HCT116 (cell line): ENCODE measurements around the gene KAZN. TPM values are rescaled to one million over a fixed set of nuclear protein-coding genes. Genes with fewer than 3 reads are reported as not detected.

Experiments
- ATAC-seq: fragments of 200-7000 bp; cut with Tn5 transposase; 2 replicates; pipeline ENCODE4 v1.9.1; 2020; ENCODE audit warnings: mild to moderate bottlenecking, moderate library complexity
- BruUV-seq: library from RNA; stranded (reverse); fragments of 400-500 nt; replicated peaks from 2 replicates; lab custom pipeline; 2021; lab: Mats Ljungman, UMichigan
- CTCF ChIA-PET: fragments of 300-600 bp; sonication (Branson Sonifier 250); formaldehyde crosslinking; loops from one replicate; lab custom pipeline; 2021; ENCODE audit warnings: antibody characterized with exemption; lab: Charles Lee
- POLR2A ChIA-PET: fragments of 300-600, 350-600 bp; sonication (Branson Sonifier 250); formaldehyde crosslinking; loops from one replicate; lab custom pipeline; 2021; ENCODE audit warnings: antibody characterized with exemption; lab: Charles Lee
- RAD21 ChIA-PET, 2 experiments: fragments of 300-600 bp; sonication (Branson Sonifier 250); formaldehyde crosslinking; loops; one replicate each; lab custom pipeline; 2023; ENCODE audit warnings: low total read pairs in 2 of 2; ENCODE audit not compliant: uncharacterized antibody in 2 of 2, unreplicated experiment in 2 of 2, low non-redundant PET in 1 of 2; lab: Charles Lee
- DNase-seq: peaks from one replicate; pipeline ENCODE4 v3.0.0-alpha.2; 2010; ENCODE audit warnings: low read depth, low spot score
- H2AFZ ChIP-seq: fragments of 200-600 bp; shearing (Covaris generic), sonication (generic); 2 replicates; pipeline ENCODE4 v1.6.1; 2017; ENCODE audit warnings: low read depth, mixed run types, mixed read lengths, antibody characterized with exemption, low read length; ENCODE audit not compliant: poor library complexity, severe bottlenecking
- H3K27ac ChIP-seq: 2 replicates; pipeline ENCODE4 v1.5.1; 2012; ENCODE audit warnings: low read depth, low read length
- H3K27me3 ChIP-seq: fragments of 200-600 bp; sonication (generic); 2 replicates; pipeline ENCODE4 v1.6.1; 2016; ENCODE audit warnings: mixed run types, low read length, mixed read lengths; ENCODE audit not compliant: insufficient read depth
- H3K36me3 ChIP-seq, 2 experiments: fragments of 200-500 bp in 1 of 2; fragments of 200-600 bp in 1 of 2; sonication (Bioruptor generic) in 1 of 2; sonication (generic) in 1 of 2; 2 replicates each; pipeline versions ENCODE4 v1.5.1 to v1.6.1; 2014 to 2016; ENCODE audit warnings: low read length in 2 of 2, inconsistent platforms in 1 of 2, mixed read lengths in 1 of 2, mixed run types in 1 of 2; ENCODE audit not compliant: insufficient read depth in 2 of 2, control insufficient read depth in 1 of 2
- H3K4me1 ChIP-seq, 2 experiments: fragments of 200-600 bp in 1 of 2; sonication (generic) in 1 of 2; 2 replicates each; pipeline versions ENCODE4 v1.5.1 to v1.6.1; 2012 to 2017; ENCODE audit warnings: low read length in 2 of 2, inconsistent platforms in 1 of 2, mild to moderate bottlenecking in 1 of 2, mixed read lengths in 1 of 2, mixed run types in 1 of 2, moderate library complexity in 1 of 2; ENCODE audit not compliant: insufficient read depth in 2 of 2, control insufficient read depth in 1 of 2
- H3K4me2 ChIP-seq: fragments of 200-600 bp; sonication (generic); 2 replicates; pipeline ENCODE4 v1.6.1; 2017; ENCODE audit warnings: mixed run types, low read length, mixed read lengths
- H3K4me3 ChIP-seq, 2 experiments: fragments of 200-600 bp in 1 of 2; sonication (generic) in 1 of 2; replicated peaks in 1 of 2; 2 replicates each; pipeline ENCODE4 v1.5.1; 2011 to 2016; ENCODE audit warnings: low read length in 2 of 2, control low read depth in 1 of 2, low read depth in 1 of 2, mild to moderate bottlenecking in 1 of 2, mixed read lengths in 1 of 2, mixed run types in 1 of 2
- H3K79me2 ChIP-seq: fragments of 200-600 bp; sonication (generic); 2 replicates; pipeline ENCODE4 v1.6.1; 2017; ENCODE audit warnings: mild to moderate bottlenecking, mixed run types, low read length, moderate library complexity, mixed read lengths; ENCODE audit not compliant: insufficient read depth
- H3K9ac ChIP-seq: fragments of 200-600 bp; sonication (generic); 2 replicates; pipeline ENCODE4 v1.6.1; 2016; ENCODE audit warnings: low read length, mixed read lengths
- H3K9me2 ChIP-seq: fragments of 200-600 bp; sonication (generic), shearing (Covaris generic); 2 replicates; pipeline ENCODE4 v1.6.1; 2017; ENCODE audit warnings: mixed run types, mild to moderate bottlenecking, moderate library complexity; ENCODE audit not compliant: insufficient read depth
- H3K9me3 ChIP-seq, 2 experiments: fragments of 200-500 bp in 1 of 2; fragments of 200-600 bp in 1 of 2; sonication (Bioruptor generic) in 1 of 2; sonication (generic) in 1 of 2; 2 replicates each; pipeline ENCODE4 v1.6.1; 2014 to 2017; ENCODE audit warnings: low read length in 2 of 2, mixed read lengths in 2 of 2, inconsistent platforms in 1 of 2, low read depth in 1 of 2, mild to moderate bottlenecking in 1 of 2, mixed run types in 1 of 2, moderate library complexity in 1 of 2; ENCODE audit not compliant: control insufficient read depth in 1 of 2, insufficient read depth in 1 of 2
- H4K20me1 ChIP-seq: fragments of 200-600 bp; sonication (generic), shearing (Covaris generic); 2 replicates; pipeline ENCODE4 v1.6.1; 2017; ENCODE audit warnings: mixed run types, mild to moderate bottlenecking, moderate library complexity; ENCODE audit not compliant: insufficient read depth
- CBX3 ChIP-seq: IDR thresholded peaks from 2 replicates; pipeline ENCODE4 v1.6.1; 2012; ENCODE audit warnings: low read depth
- CTCF ChIP-seq, 3 experiments: fragments of 200-600 bp in 1 of 3; sonication (generic) in 1 of 3; IDR thresholded peaks in 2 of 3; conservative IDR thresholded peaks in 1 of 3; 2 replicates each; pipeline ENCODE4 v1.5.1; 2012 to 2017; ENCODE audit warnings: low read depth in 2 of 3, low read length in 2 of 3, antibody characterized with exemption in 1 of 3, borderline replicate concordance in 1 of 3, control low read depth in 1 of 3, mild to moderate bottlenecking in 1 of 3, mixed read lengths in 1 of 3, mixed run types in 1 of 3, moderate library complexity in 1 of 3; ENCODE audit not compliant: insufficient read depth in 1 of 3
- EGR1 ChIP-seq: IDR thresholded peaks from 2 replicates; pipeline ENCODE4 v1.6.1; 2012; ENCODE audit warnings: low read depth
- ELF1 ChIP-seq: IDR thresholded peaks from 2 replicates; pipeline ENCODE4 v1.6.1; 2012; ENCODE audit warnings: low read depth, borderline replicate concordance
- FOSL1 ChIP-seq: IDR thresholded peaks from 2 replicates; pipeline ENCODE4 v1.6.1; 2012; ENCODE audit warnings: low read depth
- JUND ChIP-seq: IDR thresholded peaks from 2 replicates; pipeline ENCODE4 v1.6.1; 2012
- POLR2A ChIP-seq: IDR thresholded peaks from 2 replicates; pipeline ENCODE4 v1.7.0; 2011; ENCODE audit warnings: borderline replicate concordance; ENCODE audit not compliant: insufficient read depth, insufficient read length; ENCODE audit errors: extremely low read depth
- RAD21 ChIP-seq: IDR thresholded peaks from 2 replicates; pipeline ENCODE4 v1.6.1; 2012; ENCODE audit warnings: low read depth, mild to moderate bottlenecking
- REST ChIP-seq: IDR thresholded peaks from 2 replicates; pipeline ENCODE4 v1.6.1; 2012; ENCODE audit warnings: low read depth
- SP1 ChIP-seq: IDR thresholded peaks from 2 replicates; pipeline ENCODE4 v1.6.1; 2012; ENCODE audit warnings: low read depth
- SRF ChIP-seq: IDR thresholded peaks from 2 replicates; pipeline ENCODE4 v1.6.1; 2012; ENCODE audit warnings: low read depth
- TCF7L2 ChIP-seq: IDR thresholded peaks from 2 replicates; pipeline ENCODE4 v1.7.0; 2011; ENCODE audit warnings: borderline replicate concordance, inconsistent platforms; ENCODE audit not compliant: insufficient read depth, insufficient read length; ENCODE audit errors: extremely low read depth
- YY1 ChIP-seq: IDR thresholded peaks from 2 replicates; pipeline ENCODE4 v1.6.1; 2011; ENCODE audit warnings: low read length, low read depth, moderate library complexity, mild to moderate bottlenecking; ENCODE audit not compliant: insufficient replicate concordance; ENCODE audit errors: extremely low read depth
- ZNF274 ChIP-seq: fragments of 200-500 bp; sonication (Bioruptor generic); IDR thresholded peaks from 2 replicates; pipeline ENCODE4 v1.6.1; 2014; ENCODE audit warnings: mild to moderate bottlenecking, low read depth, low read length, inconsistent platforms
- intact Hi-C: fragments of 100-400 bp; cut with micrococcal nuclease; formaldehyde crosslinking; loops from 2 replicates; pipeline ENCODE4 v1.10.0; 2022
- total RNA-seq: library from RNA; stranded (reverse); gene quantifications from one replicate; pipeline ENCODE4 v1.2.1, GENCODE V29; 2021; ENCODE audit not compliant: unreplicated experiment
- TF ChIP-seq, protein P1 (sequence below): IDR thresholded peaks from 2 replicates; pipeline ENCODE4 v1.6.1; 2012

KAZN gene
- total RNA-seq, 1 experiment from 2014 or later, result 13.4 TPM

- TF ChIP-seq, protein P1, sequence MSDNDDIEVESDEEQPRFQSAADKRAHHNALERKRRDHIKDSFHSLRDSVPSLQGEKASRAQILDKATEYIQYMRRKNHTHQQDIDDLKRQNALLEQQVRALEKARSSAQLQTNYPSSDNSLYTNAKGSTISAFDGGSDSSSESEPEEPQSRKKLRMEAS, result no peak
- TF ChIP-seq POLR2A (no peak), CBX3 (no peak)
Measured at GRCh38 chr1:15071936-15072335, 473.5 kb downstream of the KAZN start (continued).

GRCh38 chr1:15073799-15074308 lies 475.4 kb downstream of the KAZN start:
- H3K36me3 ChIP-seq, result no peaks in the 10 kb centered on the region
- H3K4me3 ChIP-seq, result no peak overlapping the region
- TF ChIP-seq ZNF274 (no peak), REST (no peak), ELF1 (no peak), TCF7L2 (no peak), EGR1 (no peak), YY1 (no peak), SP1 (no peak), CTCF (IDR thresholded peaks at IDR 0.05 in 2 of 3, conservative IDR thresholded peaks at IDR 0.05 in 1 of 3; ENCODE audit: borderline replicate concordance in 1 of 3, insufficient read depth in 1 of 3, low read depth in 2 of 3, low read length in 2 of 3) (no peak), SRF (no peak), FOSL1 (no peak), JUND (no peak), RAD21 (no peak), POLR2A (no peak)
- TF ChIP-seq, protein P1, result no peak
- POLR2A ChIA-PET, result no interaction called here
- H3K79me2 ChIP-seq, result no peaks in the 10 kb centered on the region
- no peak overlapping the region for H3K4me2 ChIP-seq
- no peaks in the 10 kb centered on the region for H3K9me2 ChIP-seq
- CTCF ChIA-PET, result no interaction called here
- no peak overlapping the region for H3K9ac ChIP-seq
- H3K27me3 ChIP-seq, result no peaks in the 10 kb centered on the region
- ATAC-seq (no peak), DNase-seq (no peak)
- no peak overlapping the region for H3K27ac ChIP-seq
- H2AFZ ChIP-seq, result no peak overlapping the region
- intact Hi-C loops, result no loop called here
- no TSS peak for BruUV-seq
- RAD21 ChIA-PET, result no interaction called here
- H3K4me1 ChIP-seq, result no peaks in the 10 kb centered on the region
- H3K9me3 ChIP-seq, result no peaks in the 10 kb centered on the region
- no peaks in the 10 kb centered on the region for H4K20me1 ChIP-seq
